Caco-2 (cell line): ENCODE measurements around the gene GRB10. TPM values are rescaled to one million over a fixed set of nuclear protein-coding genes. Genes with fewer than 3 reads are reported as not detected.

ENCODE experiments used
- BruUV-seq: library from RNA; stranded (reverse); fragments of 400-500 nt; replicated peaks from 2 replicates; lab custom pipeline; 2021; lab: Mats Ljungman, UMichigan
- CTCF ChIA-PET: fragments of 300-600 bp; sonication (Branson Sonifier 250); formaldehyde crosslinking; loops from one replicate; lab custom pipeline; 2022; ENCODE audit warnings: antibody characterized with exemption; lab: Charles Lee
- POLR2A ChIA-PET: fragments of 300-600 bp; sonication (Branson Sonifier 250); formaldehyde crosslinking; loops from one replicate; lab custom pipeline; 2022; ENCODE audit warnings: antibody characterized with exemption; lab: Charles Lee
- DNase-seq, 2 experiments: peaks; one replicate each; pipeline versions ENCODE4 v3.0.0 to v3.0.0-alpha.2; 2020 to 2022
- H3K27me3 ChIP-seq: replicated peaks from 2 replicates; pipeline ENCODE4 v1.6.0; 2011; ENCODE audit warnings: low read length; ENCODE audit not compliant: control insufficient read depth, insufficient read depth
- H3K36me3 ChIP-seq: 2 replicates; pipeline ENCODE4 v1.5.1; 2011; ENCODE audit warnings: low read length; ENCODE audit not compliant: control insufficient read depth, insufficient read depth
- H3K4me1 ChIP-seq: fragments of 250-450 bp; sonication (Bioruptor Pico); 2 replicates; pipeline ENCODE4 v1.5.1; 2020; ENCODE audit warnings: mild to moderate bottlenecking
- H3K4me3 ChIP-seq: 2 replicates; pipeline ENCODE4 v1.5.1; 2011; ENCODE audit warnings: low read depth, mild to moderate bottlenecking, control low read depth, low read length
- H3K9me3 ChIP-seq: fragments of 250-450 bp; sonication (Bioruptor Pico); 2 replicates; pipeline ENCODE4 v1.5.1; 2020; ENCODE audit warnings: mild to moderate bottlenecking, moderate library complexity
- H3K27ac Mint-ChIP-seq: one replicate; pipeline ENCODE4 v1.8.0; 2022; ENCODE audit warnings: mixed read lengths; ENCODE audit not compliant: unreplicated experiment
- H3K27me3 Mint-ChIP-seq: one replicate; pipeline ENCODE4 v1.8.0; 2022; ENCODE audit warnings: mixed read lengths; ENCODE audit not compliant: insufficient read depth, unreplicated experiment
- H3K36me3 Mint-ChIP-seq: one replicate; pipeline ENCODE4 v1.8.0; 2022; ENCODE audit warnings: mild to moderate bottlenecking, mixed read lengths; ENCODE audit not compliant: insufficient read depth, unreplicated experiment
- H3K4me1 Mint-ChIP-seq: one replicate; pipeline ENCODE4 v1.8.0; 2022; ENCODE audit warnings: low read depth, mixed read lengths; ENCODE audit not compliant: unreplicated experiment
- H3K4me3 Mint-ChIP-seq: one replicate; pipeline ENCODE4 v1.8.0; 2022; ENCODE audit warnings: mild to moderate bottlenecking, moderate library complexity, mixed read lengths; ENCODE audit not compliant: unreplicated experiment
- H3K9me3 Mint-ChIP-seq: one replicate; pipeline ENCODE4 v1.8.0; 2022; ENCODE audit warnings: mixed read lengths; ENCODE audit not compliant: unreplicated experiment
- CTCF ChIP-seq, 2 experiments: fragments of 200-600 bp in 1 of 2; IDR thresholded peaks; 1 replicate in 1 of 2; 2 replicates in 1 of 2; pipeline versions ENCODE4 v1.5.1 to v1.8.0; 2011 to 2022; ENCODE audit warnings: antibody characterized with exemption in 1 of 2, control low read depth in 1 of 2, inconsistent platforms in 1 of 2, low read depth in 1 of 2, low read length in 1 of 2, mild to moderate bottlenecking in 1 of 2, moderate library complexity in 1 of 2; ENCODE audit not compliant: insufficient read depth in 1 of 2, severe bottlenecking in 1 of 2, unreplicated experiment in 1 of 2
- intact Hi-C: fragments of 100-400 bp; cut with micrococcal nuclease; formaldehyde crosslinking; loops from one replicate; pipeline ENCODE4 v1.10.0; 2022; ENCODE audit not compliant: unreplicated experiment
- total RNA-seq: library from RNA; stranded (reverse); gene quantifications from 2 replicates; pipeline ENCODE4 v1.2.3, GENCODE V29; 2022

GRB10 gene
- total RNA-seq, 1 experiment from 2014 or later: 79.3 TPM

- Histone ChIP-seq H3K36me3 (no peaks in the 10 kb centered on the region), H3K27me3 (no peaks in the 10 kb centered on the region), H3K4me1 (no peaks in the 10 kb centered on the region), H3K4me3 (no peak overlapping the region), H3K9me3 (no peaks in the 10 kb centered on the region)
- intact Hi-C loops: no loop called here
- Mint-ChIP-seq H3K4me3 (no peak overlapping the region), H3K27ac (no peak overlapping the region), H3K36me3 (no peaks in the 10 kb centered on the region), H3K9me3 (no peaks in the 10 kb centered on the region), H3K4me1 (peaks cover 4% of the 10 kb centered on the region), H3K27me3 (peaks cover 8% of the 10 kb centered on the region)
- TF ChIP-seq CTCF (IDR thresholded peaks at IDR 0.05; ENCODE audit: insufficient read depth in 1 of 2, low read depth in 1 of 2, low read length in 1 of 2, severe bottlenecking in 1 of 2, unreplicated experiment in 1 of 2): no peak
- no peak for DNase-seq
- POLR2A ChIA-PET: no interaction called here
- no TSS peak for BruUV-seq
- CTCF ChIA-PET: no interaction called here
These were observed 44.6 kb upstream of the GRB10 start for GRCh38 chr7:50827281-50827680.

DNA sequence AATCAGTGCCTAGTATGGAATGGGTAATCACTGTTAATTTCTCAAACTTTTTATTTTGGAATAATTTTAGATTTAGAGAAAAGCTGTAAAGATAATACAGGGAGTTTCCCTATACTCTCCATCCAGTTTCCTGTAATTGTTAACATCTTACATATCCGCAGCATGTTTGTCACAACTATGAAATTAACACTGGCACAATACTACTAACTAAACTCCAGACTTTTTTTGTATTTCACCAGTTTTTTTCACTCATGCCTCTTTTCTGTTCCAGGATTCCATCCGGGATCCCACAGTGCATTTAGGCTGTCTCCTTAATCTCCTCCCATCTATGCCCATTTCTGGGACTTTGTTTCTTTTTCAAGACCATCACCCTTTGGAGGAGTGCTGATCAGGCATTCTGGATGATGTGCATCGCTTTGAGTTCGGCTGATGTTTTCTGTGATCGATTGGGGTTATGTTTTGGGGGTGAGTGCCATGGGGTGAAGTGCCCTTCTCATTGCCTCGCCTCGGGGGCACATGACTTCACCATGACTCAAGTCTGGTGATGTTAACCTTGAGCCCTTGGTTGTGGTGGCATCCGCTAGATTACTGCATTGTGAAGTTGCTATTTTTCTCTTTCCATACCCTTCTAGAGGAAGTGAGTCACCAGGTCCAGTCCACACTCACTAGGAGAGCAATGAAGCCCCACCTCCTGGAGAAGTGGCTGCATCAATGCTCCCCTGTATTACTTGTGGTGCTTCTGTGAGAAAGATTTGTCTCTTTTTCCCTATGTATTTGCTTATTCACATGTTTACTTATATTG lies 43.9 kb upstream of the GRB10 start:
- CTCF ChIA-PET: no interaction called here
- no peaks in the 10 kb centered on the region; the same call in 1 of the 2 replicates for H3K4me1 ChIP-seq
- DNase-seq: no peak

DNA sequence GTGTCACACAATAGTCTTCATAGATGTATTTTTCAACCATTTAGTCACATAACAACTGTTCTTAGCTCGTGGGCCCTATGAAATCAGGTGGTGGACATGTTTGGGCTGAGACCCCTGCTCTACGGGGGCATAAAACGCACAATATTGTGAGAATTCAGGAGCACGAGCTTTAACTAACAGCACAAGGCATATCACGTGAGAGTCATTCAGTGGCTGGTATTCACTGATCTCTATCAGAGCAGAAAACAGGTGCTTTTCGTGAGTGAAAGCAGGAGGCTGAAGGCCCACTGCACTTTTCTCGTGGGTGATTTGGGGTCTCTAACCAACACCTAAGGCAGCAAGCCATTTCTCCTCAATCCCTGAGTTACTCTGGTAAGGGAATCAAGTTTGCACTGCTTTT lies 42.8 kb upstream of the GRB10 start:
- BruUV-seq: no TSS peak
- intact Hi-C loops: no loop called here
- CTCF ChIA-PET: no interaction called here

More for the DNA sequence above, 43.9 kb upstream of the GRB10 start:
- H3K4me1 Mint-ChIP-seq: no peaks in the 10 kb centered on the region
- no peak overlapping the region for H3K4me3 Mint-ChIP-seq
- Histone ChIP-seq H3K9me3 (no peaks in the 10 kb centered on the region), H3K36me3 (no peaks in the 10 kb centered on the region), H3K27me3 (no peaks in the 10 kb centered on the region), H3K4me3 (no peak overlapping the region)
- intact Hi-C loops: no loop called here
- BruUV-seq: no TSS peak
- POLR2A ChIA-PET: no interaction called here
- peaks cover 8% of the 10 kb centered on the region for H3K27me3 Mint-ChIP-seq
- H3K36me3 Mint-ChIP-seq: no peaks in the 10 kb centered on the region
- H3K27ac Mint-ChIP-seq: no peak overlapping the region
- no peaks in the 10 kb centered on the region for H3K9me3 Mint-ChIP-seq
- no peak for TF ChIP-seq CTCF (IDR thresholded peaks at IDR 0.05; ENCODE audit: insufficient read depth in 1 of 2, low read depth in 1 of 2, low read length in 1 of 2, severe bottlenecking in 1 of 2, unreplicated experiment in 1 of 2)

More for the DNA sequence above, 42.8 kb upstream of the GRB10 start:
- POLR2A ChIA-PET: no interaction called here
- no peaks in the 10 kb centered on the region for H3K4me1 Mint-ChIP-seq
- no peaks in the 10 kb centered on the region for H3K9me3 Mint-ChIP-seq
- no peak for TF ChIP-seq CTCF (IDR thresholded peaks at IDR 0.05; ENCODE audit: insufficient read depth in 1 of 2, low read depth in 1 of 2, low read length in 1 of 2, severe bottlenecking in 1 of 2, unreplicated experiment in 1 of 2)
- no peak overlapping the region for H3K27ac Mint-ChIP-seq
- no peaks in the 10 kb centered on the region for H3K36me3 ChIP-seq
- H3K4me1 ChIP-seq: no peaks in the 10 kb centered on the region; the same call in 1 of the 2 replicates
- H3K4me3 ChIP-seq: no peak overlapping the region
- no peaks in the 10 kb centered on the region for H3K36me3 Mint-ChIP-seq
- peaks cover 3% of the 10 kb centered on the region for H3K27me3 Mint-ChIP-seq
- H3K9me3 ChIP-seq: no peaks in the 10 kb centered on the region
- no peak for DNase-seq
- H3K27me3 ChIP-seq: no peaks in the 10 kb centered on the region
- H3K4me3 Mint-ChIP-seq: no peak overlapping the region
